ENCODE measurements around the gene RAP1GAP2.

RAP1GAP2 gene

DNA sequence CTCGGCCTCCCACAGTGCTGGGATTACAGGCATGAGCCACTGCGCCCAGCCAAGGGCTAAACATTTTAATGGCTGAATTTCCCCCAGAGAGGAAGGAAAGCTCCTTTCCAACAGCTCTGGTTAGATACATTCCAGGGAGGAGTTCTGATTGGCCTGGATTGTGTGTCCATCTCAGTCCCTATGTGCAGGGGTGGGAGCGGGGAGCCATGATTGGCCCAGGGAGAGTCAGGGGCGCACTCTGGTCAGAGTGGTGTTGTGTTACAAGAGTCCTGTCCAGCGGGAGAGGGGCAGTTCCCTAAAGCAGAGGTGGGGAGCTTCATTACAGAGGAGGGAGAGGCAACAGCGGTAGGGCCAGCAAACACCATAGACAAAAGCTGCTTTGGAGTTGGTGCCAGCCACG, 75.0 kb downstream of the RAP1GAP2 start:
- Histone ChIP-seq H3K4me3 (ENCODE audit: low read length) (no peak overlapping the region), H3K27me3 (ENCODE audit: control insufficient read depth, low read length) (no peaks in the 10 kb centered on the region), H3K4me1 (ENCODE audit: control insufficient read depth, low read length) (peaks cover 9% of the 10 kb centered on the region), H3K36me3 (ENCODE audit: control insufficient read depth, low read length) (no peaks in the 10 kb centered on the region), H3K79me2 (ENCODE audit: control insufficient read depth, low read length) (peaks cover 17% of the 10 kb centered on the region; the same call in 1 of the 2 replicates), H3F3A (ENCODE audit: control insufficient read depth, insufficient read depth) (no peaks in the 10 kb centered on the region), H3K4me2 (ENCODE audit: low read length) (no peak overlapping the region), H3K27ac (ENCODE audit: low read depth, low read length) (no peak overlapping the region), H3K9me3 (ENCODE audit: control insufficient read depth, insufficient read depth, low read length) (no peaks in the 10 kb centered on the region), H3K9me2 (replicated peaks; ENCODE audit: control insufficient read depth, low read length) (no peaks in the 10 kb centered on the region), H4K20me1 (ENCODE audit: control insufficient read depth, insufficient read depth, low read depth, low read length) (no peaks in the 10 kb centered on the region)
- TF ChIP-seq CTCF (IDR thresholded peaks at IDR 0.05; ENCODE audit: low read depth, low read length, poor library complexity, severe bottlenecking), result no peak
- no peak for TF ChIP-seq EZH2phosphoT487 (IDR thresholded peaks at IDR 0.05; ENCODE audit: borderline replicate concordance, low read length)

GRCh38 chr17:2871720-2872119, 75.5 kb downstream of the RAP1GAP2 start:
- TF ChIP-seq EZH2phosphoT487 (IDR thresholded peaks at IDR 0.05; ENCODE audit: borderline replicate concordance, low read length), result no peak
- TF ChIP-seq CTCF (IDR thresholded peaks at IDR 0.05; ENCODE audit: low read depth, low read length, poor library complexity, severe bottlenecking), result no peak
- no peaks in the 10 kb centered on the region for H3F3A ChIP-seq (ENCODE audit: control insufficient read depth, insufficient read depth)
- no peaks in the 10 kb centered on the region for H3K9me2 ChIP-seq (replicated peaks; ENCODE audit: control insufficient read depth, low read length)
- H3K4me1 ChIP-seq (ENCODE audit: control insufficient read depth, low read length), result peaks cover 9% of the 10 kb centered on the region
- H3K36me3 ChIP-seq (ENCODE audit: control insufficient read depth, low read length), result no peaks in the 10 kb centered on the region
- no peaks in the 10 kb centered on the region for H3K27me3 ChIP-seq (ENCODE audit: control insufficient read depth, low read length)
- no peak overlapping the region for H3K27ac ChIP-seq (ENCODE audit: low read depth, low read length)
- no peaks in the 10 kb centered on the region for H3K9me3 ChIP-seq (ENCODE audit: control insufficient read depth, insufficient read depth, low read length)
- no peaks in the 10 kb centered on the region for H4K20me1 ChIP-seq (ENCODE audit: control insufficient read depth, insufficient read depth, low read depth, low read length)
- H3K4me3 ChIP-seq (ENCODE audit: low read length), result no peak overlapping the region
- H3K79me2 ChIP-seq (ENCODE audit: control insufficient read depth, low read length), result peaks cover 17% of the 10 kb centered on the region; the same call in 1 of the 2 replicates
- H3K4me2 ChIP-seq (ENCODE audit: low read length), result no peak overlapping the region

DNA sequence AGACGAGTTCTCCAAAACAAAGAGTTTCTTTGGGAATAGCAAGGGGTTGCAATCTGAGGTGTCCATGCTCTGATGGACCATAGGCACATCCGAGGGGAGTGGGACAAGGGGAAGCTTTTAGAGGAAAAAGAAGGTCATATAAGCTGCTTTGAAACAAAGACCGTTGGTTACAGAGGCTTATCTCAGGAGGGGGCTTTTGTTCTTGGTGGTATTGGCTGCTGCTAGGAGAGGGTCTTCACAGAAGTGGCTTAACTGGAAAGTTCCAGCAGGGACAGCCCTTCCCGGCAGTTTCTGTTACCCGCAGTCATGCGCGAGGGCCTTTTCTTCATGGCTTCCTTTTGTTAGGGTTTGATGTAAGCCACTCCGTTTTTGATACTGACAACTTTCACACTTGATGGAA, 76.0 kb downstream of the RAP1GAP2 start:
- Histone ChIP-seq H3K9me2 (replicated peaks; ENCODE audit: control insufficient read depth, low read length) (no peaks in the 10 kb centered on the region), H3F3A (ENCODE audit: control insufficient read depth, insufficient read depth) (no peaks in the 10 kb centered on the region), H3K4me2 (ENCODE audit: low read length) (no peak overlapping the region), H3K79me2 (ENCODE audit: control insufficient read depth, low read length) (peaks cover 17% of the 10 kb centered on the region; the same call in 1 of the 2 replicates), H3K27ac (ENCODE audit: low read depth, low read length) (no peak overlapping the region), H3K4me1 (ENCODE audit: control insufficient read depth, low read length) (peaks cover 9% of the 10 kb centered on the region), H3K36me3 (ENCODE audit: control insufficient read depth, low read length) (no peaks in the 10 kb centered on the region), H3K9me3 (ENCODE audit: control insufficient read depth, insufficient read depth, low read length) (no peaks in the 10 kb centered on the region), H4K20me1 (ENCODE audit: control insufficient read depth, insufficient read depth, low read depth, low read length) (no peaks in the 10 kb centered on the region), H3K4me3 (ENCODE audit: low read length) (no peak overlapping the region), H3K27me3 (ENCODE audit: control insufficient read depth, low read length) (no peaks in the 10 kb centered on the region)
- TF ChIP-seq EZH2phosphoT487 (IDR thresholded peaks at IDR 0.05; ENCODE audit: borderline replicate concordance, low read length), result no peak
- TF ChIP-seq CTCF (IDR thresholded peaks at IDR 0.05; ENCODE audit: low read depth, low read length, poor library complexity, severe bottlenecking), result no peak

All from DOHH2 (cell line).